Panc1 (cell line): ENCODE results near the gene RIPPLY2. TPM values are rescaled to one million over a fixed set of nuclear protein-coding genes. Genes with fewer than 3 reads are reported as not detected.
A peak's percentile ranks its signal among the peaks of the same experiment; 100 is the strongest.

Experiments used
- ATAC-seq: fragments of 200-7000 bp; cut with Tn5 transposase; 2 replicates; pipeline ENCODE4 v1.9.1; 2020; ENCODE audit warnings: mild to moderate bottlenecking, moderate library complexity
- BruUV-seq: library from RNA; stranded (reverse); fragments of 400-500 nt; replicated peaks from 2 replicates; lab custom pipeline; 2021; lab: Mats Ljungman, UMichigan
- CTCF ChIA-PET: fragments of 300-600 bp; sonication (Branson Sonifier 250); formaldehyde crosslinking; loops from one replicate; lab custom pipeline; 2022; ENCODE audit warnings: antibody characterized with exemption; lab: Charles Lee
- POLR2A ChIA-PET: fragments of 300-600 bp; sonication (Branson Sonifier 250); formaldehyde crosslinking; loops from one replicate; lab custom pipeline; 2022; ENCODE audit warnings: antibody characterized with exemption; lab: Charles Lee
- DNase-seq: peaks from one replicate; pipeline ENCODE4 v3.0.0-alpha.2; 2010; ENCODE audit warnings: low read depth, low spot score
- H3K27ac ChIP-seq: 2 replicates; pipeline ENCODE4 v1.5.1; 2011; ENCODE audit warnings: mild to moderate bottlenecking, low read length, inconsistent platforms
- H3K27me3 ChIP-seq: fragments of 200-500 bp; sonication (Bioruptor generic); 2 replicates; pipeline ENCODE4 v1.6.0; 2014; ENCODE audit warnings: low read length, inconsistent platforms; ENCODE audit not compliant: control insufficient read depth, insufficient read depth
- H3K36me3 ChIP-seq: fragments of 200-500 bp; sonication (Bioruptor generic); 2 replicates; pipeline ENCODE4 v1.5.1; 2014; ENCODE audit warnings: inconsistent platforms, mild to moderate bottlenecking, low read length, moderate library complexity; ENCODE audit not compliant: control insufficient read depth, insufficient read depth
- H3K4me1 ChIP-seq: 2 replicates; pipeline ENCODE4 v1.5.1; 2011; ENCODE audit warnings: inconsistent platforms, mild to moderate bottlenecking, low read length, moderate library complexity; ENCODE audit not compliant: control insufficient read depth, insufficient read depth
- H3K4me3 ChIP-seq, 2 experiments: 2 replicates each; pipeline ENCODE4 v1.5.1; 2011 to 2012; ENCODE audit warnings: low read depth in 2 of 2, low read length in 2 of 2, mild to moderate bottlenecking in 2 of 2, inconsistent platforms in 1 of 2, moderate library complexity in 1 of 2
- H3K9me3 ChIP-seq: fragments of 200-500 bp; sonication (Bioruptor generic); 2 replicates; pipeline ENCODE4 v1.5.1; 2014; ENCODE audit warnings: low read depth, mild to moderate bottlenecking, inconsistent platforms, low read length, moderate library complexity; ENCODE audit not compliant: control insufficient read depth, insufficient read depth
- CTCF ChIP-seq: fragments of 450-650 bp; IDR thresholded peaks from 2 replicates; pipeline ENCODE4 v1.5.1; 2017; ENCODE audit warnings: mild to moderate bottlenecking
- POLR2AphosphoS5 ChIP-seq: IDR thresholded peaks from 2 replicates; pipeline ENCODE4 v1.6.1; 2012; ENCODE audit warnings: mild to moderate bottlenecking, low read depth, low read length, moderate library complexity
- SIN3A ChIP-seq: IDR thresholded peaks from 2 replicates; pipeline ENCODE4 v1.6.1; 2012; ENCODE audit warnings: low read depth, mild to moderate bottlenecking, low read length, moderate library complexity, borderline replicate concordance; ENCODE audit not compliant: insufficient read depth
- TCF7L2 ChIP-seq: IDR thresholded peaks from 2 replicates; pipeline ENCODE4 v1.6.1; 2011; ENCODE audit warnings: mild to moderate bottlenecking, low read depth, low read length, inconsistent platforms
- in situ Hi-C: cut with HindIII; loops from 2 replicates; pipeline ENCODE4 v1.10.0; 2016; ENCODE audit warnings: low sequenced_read_pairs, low pct_unique_long_range_greater_than_20kb
- intact Hi-C: fragments of 100-400 bp; cut with micrococcal nuclease; formaldehyde crosslinking; loops from one replicate; pipeline ENCODE4 v1.10.0; 2022; ENCODE audit not compliant: unreplicated experiment
- total RNA-seq: library from RNA; stranded (reverse); gene quantifications from one replicate; pipeline ENCODE4 v1.2.1, GENCODE V29; 2021; ENCODE audit not compliant: unreplicated experiment
- TF ChIP-seq, protein P1 (sequence below), 2 experiments: IDR thresholded peaks; 2 replicates each; pipeline ENCODE4 v1.6.1; 2011 to 2012; ENCODE audit warnings: low read depth in 2 of 2, control low read depth in 1 of 2, low read length in 1 of 2, mild to moderate bottlenecking in 1 of 2, moderate library complexity in 1 of 2; ENCODE audit not compliant: insufficient read depth in 1 of 2

RIPPLY2 gene
- total RNA-seq, 1 experiment from 2014 or later = 6.5 TPM

- Histone ChIP-seq H3K4me3 (no peak overlapping the region), H3K9me3 (no peaks in the 10 kb centered on the region), H3K27ac (no peak overlapping the region), H3K4me1 (peaks cover 6% of the 10 kb centered on the region; the same call in 1 of the 2 replicates), H3K27me3 (peaks cover 2% of the 10 kb centered on the region; the same call in 1 of the 2 replicates), H3K36me3 (no peaks in the 10 kb centered on the region)
- ChIA-PET POLR2A (no interaction called here), CTCF (no interaction called here)
- ATAC-seq (no peak), DNase-seq (no peak)
- intact Hi-C loops (no loop called here), in situ Hi-C loops (no loop called here)
- TF ChIP-seq SIN3A (no peak), CTCF (no peak), POLR2AphosphoS5 (no peak), TCF7L2 (no peak)
- TF ChIP-seq, protein P1, sequence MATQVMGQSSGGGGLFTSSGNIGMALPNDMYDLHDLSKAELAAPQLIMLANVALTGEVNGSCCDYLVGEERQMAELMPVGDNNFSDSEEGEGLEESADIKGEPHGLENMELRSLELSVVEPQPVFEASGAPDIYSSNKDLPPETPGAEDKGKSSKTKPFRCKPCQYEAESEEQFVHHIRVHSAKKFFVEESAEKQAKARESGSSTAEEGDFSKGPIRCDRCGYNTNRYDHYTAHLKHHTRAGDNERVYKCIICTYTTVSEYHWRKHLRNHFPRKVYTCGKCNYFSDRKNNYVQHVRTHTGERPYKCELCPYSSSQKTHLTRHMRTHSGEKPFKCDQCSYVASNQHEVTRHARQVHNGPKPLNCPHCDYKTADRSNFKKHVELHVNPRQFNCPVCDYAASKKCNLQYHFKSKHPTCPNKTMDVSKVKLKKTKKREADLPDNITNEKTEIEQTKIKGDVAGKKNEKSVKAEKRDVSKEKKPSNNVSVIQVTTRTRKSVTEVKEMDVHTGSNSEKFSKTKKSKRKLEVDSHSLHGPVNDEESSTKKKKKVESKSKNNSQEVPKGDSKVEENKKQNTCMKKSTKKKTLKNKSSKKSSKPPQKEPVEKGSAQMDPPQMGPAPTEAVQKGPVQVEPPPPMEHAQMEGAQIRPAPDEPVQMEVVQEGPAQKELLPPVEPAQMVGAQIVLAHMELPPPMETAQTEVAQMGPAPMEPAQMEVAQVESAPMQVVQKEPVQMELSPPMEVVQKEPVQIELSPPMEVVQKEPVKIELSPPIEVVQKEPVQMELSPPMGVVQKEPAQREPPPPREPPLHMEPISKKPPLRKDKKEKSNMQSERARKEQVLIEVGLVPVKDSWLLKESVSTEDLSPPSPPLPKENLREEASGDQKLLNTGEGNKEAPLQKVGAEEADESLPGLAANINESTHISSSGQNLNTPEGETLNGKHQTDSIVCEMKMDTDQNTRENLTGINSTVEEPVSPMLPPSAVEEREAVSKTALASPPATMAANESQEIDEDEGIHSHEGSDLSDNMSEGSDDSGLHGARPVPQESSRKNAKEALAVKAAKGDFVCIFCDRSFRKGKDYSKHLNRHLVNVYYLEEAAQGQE (IDR thresholded peaks at IDR 0.05; ENCODE audit: insufficient read depth in 1 of 2, low read depth in 2 of 2, low read length in 1 of 2) = peak in 1 of 2 experiments; percentile 71; a peak in 3 of 4 replicates
- BruUV-seq = no TSS peak
These were observed 3.5 kb upstream of the RIPPLY2 start for GRCh38 chr6:83849610-83850009.

GRCh38 chr6:83852528-83853177 is 507 bp upstream of the RIPPLY2 start:
- in situ Hi-C loops (no loop called here), intact Hi-C loops (loop anchor here (2.0 kb wide), 1 partner anchor 238 kb away; no protein-coding TSS in a partner anchor)
- Histone ChIP-seq H3K4me3 (peak overlapping the region; percentile 72 to 76), H3K27me3 (peaks cover 2% of the 10 kb centered on the region; the same call in 1 of the 2 replicates), H3K36me3 (no peaks in the 10 kb centered on the region), H3K4me1 (peaks cover 6% of the 10 kb centered on the region; the same call in 1 of the 2 replicates), H3K9me3 (no peaks in the 10 kb centered on the region), H3K27ac (peak overlapping the region; percentile 79)
- no TSS peak for BruUV-seq
- no peak for DNase-seq
- ATAC-seq = no peak
- CTCF ChIA-PET = interaction anchor here (1.7 kb wide), 1 partner anchor 238 kb away, joined by 6 read pairs; no protein-coding TSS in a partner anchor
- TF ChIP-seq TCF7L2 = no peak
- TF ChIP-seq, protein P1 (IDR thresholded peaks at IDR 0.05; ENCODE audit: insufficient read depth in 1 of 2, low read depth in 2 of 2, low read length in 1 of 2) = 0 out of 4 replicates have a peak, but pooled peaks of 1 of the 2 experiments have one; percentile 23
- POLR2A ChIA-PET = no interaction called here
